Midbrain (tissue), 1 donor: ENCODE measurements around the gene ARCN1.
"Not testable (repeated sequence)": the region's sequence is repeated elsewhere in the genome, so short reads cannot be mapped to it uniquely, and the experiment has no call there.

Experiments
- DNase-seq: peaks from one replicate; lab custom pipeline; 2025; lab: John Stamatoyannopoulos, UW

Gene ARCN1

GRCh38 chr11:118544647-118545010, 27.6 kb upstream of the ARCN1 start:
- no peak for DNase-seq

- no peak for DNase-seq
Measured at GRCh38 chr11:118545533-118545932, 26.7 kb upstream of the ARCN1 start.

GRCh38 chr11:118547132-118547531, 25.1 kb upstream of the ARCN1 start:
- no peak for DNase-seq

- no peak for DNase-seq
Measured at GRCh38 chr11:118552341-118552740, 19.9 kb upstream of the ARCN1 start.

GRCh38 chr11:118560806-118561205, 11.4 kb upstream of the ARCN1 start:
- DNase-seq, result no peak

GRCh38 chr11:118565051-118565450, 7.2 kb upstream of the ARCN1 start:
- no peak for DNase-seq

GRCh38 chr11:118569670-118570069, 2.5 kb upstream of the ARCN1 start:
- DNase-seq, result no peak

- DNase-seq, result no peak
Measured at GRCh38 chr11:118570787-118571186, 1.4 kb upstream of the ARCN1 start.

- DNase-seq, result not testable (repeated sequence)
Measured at GRCh38 chr11:118571701-118572060, 528 bp upstream of the ARCN1 start.

- no peak for DNase-seq
Measured at GRCh38 chr11:118572981-118573550, 857 bp downstream of the ARCN1 start.

- DNase-seq, result no peak
Measured at GRCh38 chr11:118574636-118575035, 2.4 kb downstream of the ARCN1 start.

GRCh38 chr11:118577995-118578394, 5.8 kb downstream of the ARCN1 start:
- DNase-seq, result not testable (repeated sequence)

GRCh38 chr11:118581057-118581456, 8.8 kb downstream of the ARCN1 start:
- DNase-seq, result no peak

GRCh38 chr11:118587952-118588351, 15.7 kb downstream of the ARCN1 start:
- DNase-seq, result no peak

- no peak for DNase-seq
Measured at GRCh38 chr11:118592616-118593367, 20.6 kb downstream of the ARCN1 start.

GRCh38 chr11:118594984-118595383, 22.8 kb downstream of the ARCN1 start:
- DNase-seq, result peak; percentile 71

- DNase-seq, result no peak
Measured at GRCh38 chr11:118596224-118597146, 24.3 kb downstream of the ARCN1 start.

- no peak for DNase-seq
Measured at GRCh38 chr11:118597556-118597955, 25.3 kb downstream of the ARCN1 start.

GRCh38 chr11:118602331-118602730, 30.1 kb downstream of the ARCN1 start:
- no peak for DNase-seq

- not testable (repeated sequence) for DNase-seq
Measured at GRCh38 chr11:118603709-118604108, 31.5 kb downstream of the ARCN1 start.

GRCh38 chr11:118604566-118604965, 32.4 kb downstream of the ARCN1 start:
- no peak for DNase-seq

- peak; percentile 27 for DNase-seq
Measured at GRCh38 chr11:118605116-118605867, 33.1 kb downstream of the ARCN1 start.
